B cell (primary cell): ENCODE measurements around the gene IST1. TPM values are rescaled to one million over a fixed set of nuclear protein-coding genes. Genes with fewer than 3 reads are reported as not detected.

Source experiments
- ATAC-seq: fragments of 200-7000 bp; cut with Tn5 transposase; one replicate; pipeline ENCODE4 v1.10.0; 2021; ENCODE audit warnings: low read depth, mild to moderate bottlenecking, moderate number of reproducible peaks, moderate library complexity
- CTCF ChIA-PET: fragments of 350-600 bp; sonication (Branson Sonifier 250); formaldehyde crosslinking; loops from one replicate; lab custom pipeline; 2021; ENCODE audit warnings: antibody characterized with exemption, inconsistent platforms; lab: Charles Lee
- POLR2A ChIA-PET: fragments of 350-600 bp; sonication (Branson Sonifier 250); formaldehyde crosslinking; loops from one replicate; lab custom pipeline; 2021; ENCODE audit warnings: antibody characterized with exemption; lab: Charles Lee
- DNase-seq: peaks from one replicate; pipeline ENCODE4 v3.0.0; 2013
- H2AFZ ChIP-seq: 2 replicates; pipeline ENCODE4 v1.6.1; 2012; ENCODE audit warnings: mild to moderate bottlenecking, low read depth, low read length; ENCODE audit not compliant: insufficient read depth, poor library complexity, severe bottlenecking
- H3K27ac ChIP-seq, 2 donors: 1 replicate in 1 of 2; 2 replicates in 1 of 2; pipeline ENCODE4 v1.5.1; 2012 to 2013; ENCODE audit warnings: low read length in 2 of 2, mild to moderate bottlenecking in 2 of 2, moderate library complexity in 1 of 2
- H3K27me3 ChIP-seq, 4 experiments: fragments of 200-600 bp in 1 of 4; sonication (generic) in 1 of 4; replicated peaks in 1 of 4; 1 replicate in 2 of 4; 2 replicates in 2 of 4; pipeline versions ENCODE4 v1.6.1 to v1.7.0; 2013 to 2016; ENCODE audit warnings: low read length in 3 of 4, mild to moderate bottlenecking in 2 of 4, mixed read lengths in 1 of 4, moderate library complexity in 1 of 4; ENCODE audit not compliant: insufficient read depth in 4 of 4, control insufficient read depth in 3 of 4; ENCODE audit errors: control extremely low read depth in 1 of 4
- H3K36me3 ChIP-seq, 2 experiments: replicated peaks in 1 of 2; 1 replicate in 1 of 2; 2 replicates in 1 of 2; pipeline versions ENCODE4 v1.6.1 to v1.7.1; 2013; ENCODE audit warnings: low read length in 1 of 2; ENCODE audit not compliant: insufficient read depth in 2 of 2, control insufficient read depth in 1 of 2; ENCODE audit errors: control extremely low read depth in 1 of 2, extremely low read depth in 1 of 2
- H3K4me1 ChIP-seq, 2 donors: fragments of 200-600 bp in 1 of 2; sonication (generic) in 1 of 2; 1 replicate in 1 of 2; 2 replicates in 1 of 2; pipeline versions ENCODE4 v1.5.1 to v1.6.1; 2013 to 2017; ENCODE audit warnings: low read length in 2 of 2; ENCODE audit not compliant: control insufficient read depth in 2 of 2, insufficient read depth in 2 of 2
- H3K4me2 ChIP-seq: replicated peaks from 2 replicates; pipeline ENCODE3; 2012; ENCODE audit warnings: mild to moderate bottlenecking, low read depth, low read length; ENCODE audit not compliant: poor library complexity, severe bottlenecking
- H3K4me3 ChIP-seq, 5 experiments: fragments of 200-600 bp in 1 of 5; sonication (generic) in 1 of 5; 1 replicate in 3 of 5; 2 replicates in 2 of 5; pipeline versions ENCODE4 v1.5.1 to v1.7.0; 2011 to 2016; ENCODE audit warnings: low read length in 4 of 5, mild to moderate bottlenecking in 4 of 5, low read depth in 2 of 5, control low read depth in 1 of 5, moderate library complexity in 1 of 5; ENCODE audit not compliant: insufficient read depth in 1 of 5; ENCODE audit errors: control extremely low read depth in 1 of 5, extremely low read depth in 1 of 5
- H3K79me2 ChIP-seq: fragments of 200-600 bp; sonication (generic); one replicate; pipeline ENCODE4 v1.6.0; 2016; ENCODE audit warnings: low read length; ENCODE audit not compliant: control insufficient read depth, insufficient read depth
- H3K9ac ChIP-seq: fragments of 200-600 bp; sonication (generic); 2 replicates; pipeline ENCODE4 v1.6.1; 2017; ENCODE audit warnings: mild to moderate bottlenecking, low read length, moderate library complexity
- H3K9me3 ChIP-seq, 3 donors: one replicate each; pipeline versions ENCODE4 v1.6.1 to v1.7.1; 2013; ENCODE audit warnings: low read length in 2 of 3; ENCODE audit not compliant: control insufficient read depth in 2 of 3, insufficient read depth in 1 of 3; ENCODE audit errors: control extremely low read depth in 1 of 3
- H4K20me1 ChIP-seq: 2 replicates; pipeline ENCODE4 v1.6.0; 2012; ENCODE audit warnings: mild to moderate bottlenecking, low read length; ENCODE audit not compliant: insufficient read depth, control insufficient read depth, poor library complexity, severe bottlenecking
- H3K27ac Mint-ChIP-seq: one replicate; pipeline ENCODE4 v1.8.0; 2021; ENCODE audit warnings: mixed read lengths
- H3K27me3 Mint-ChIP-seq: one replicate; pipeline ENCODE4 v1.8.0; 2021; ENCODE audit warnings: mixed read lengths
- H3K4me1 Mint-ChIP-seq: one replicate; pipeline ENCODE4 v1.8.0; 2021; ENCODE audit warnings: mixed read lengths
- H3K4me3 Mint-ChIP-seq: one replicate; pipeline ENCODE4 v1.8.0; 2021; ENCODE audit warnings: mixed read lengths
- H3K9me3 Mint-ChIP-seq: one replicate; pipeline ENCODE4 v1.8.0; 2022; ENCODE audit warnings: mixed read lengths; ENCODE audit not compliant: insufficient read depth
- CTCF ChIP-seq: fragments of 200-600 bp; IDR thresholded peaks from one replicate; pipeline ENCODE4 v1.8.0; 2022; ENCODE audit warnings: antibody characterized with exemption, mild to moderate bottlenecking
- EZH2 ChIP-seq: IDR thresholded peaks from 2 replicates; pipeline ENCODE4 v1.6.1; 2012; ENCODE audit warnings: borderline replicate concordance, low read depth, mild to moderate bottlenecking, moderate library complexity, low read length; ENCODE audit not compliant: insufficient read depth, poor library complexity, severe bottlenecking
- WGBS: methylation state at CpG from one replicate; pipeline ENCODE4 v1.1.5; 2013; ENCODE audit warnings: missing lambda C conversion rate; ENCODE audit not compliant: insufficient coverage; 5-methylcytosine and 5-hydroxymethylcytosine counted together
- intact Hi-C: fragments of 100-400 bp; cut with micrococcal nuclease; formaldehyde crosslinking; loops from one replicate; pipeline ENCODE4 v1.10.0; 2022
- polyA plus RNA-seq: library from polyadenylated mRNA; depleted of rRNA; stranded (reverse); fragments of >200 nt; gene quantifications from 2 replicates; pipeline ENCODE4 v1.2.3, GENCODE V29; 2012
- total RNA-seq, 2 donors: library from RNA; stranded (reverse); fragments of 120-200 nt in 1 of 2; gene quantifications; 1 replicate in 1 of 2; 2 replicates in 1 of 2; pipeline versions ENCODE4 v1.2.3 to v1.2.4, GENCODE V29; 2013 to 2022

IST1 gene
- total and polyA plus RNA-seq, 2 donors (not counting 1 experiment from before 2014, with no cell fraction given) = 182 to 268 TPM

GRCh38 chr16:71893888-71894228, 1.5 kb upstream of the IST1 start:
- Mint-ChIP-seq H3K27ac (peak overlapping the region; percentile 86), H3K4me3 (peak overlapping the region; percentile 97), H3K4me1 (peaks cover 15% of the 10 kb centered on the region), H3K9me3 (no peaks in the 10 kb centered on the region), H3K27me3 (no peaks in the 10 kb centered on the region)
- intact Hi-C loops = loop anchor here (2.0 kb wide), 3 partner anchors 13 to 169 kb away; partner anchors contain the start of gene PHLPP2
- no peaks in the 10 kb centered on the region for H3K27me3 ChIP-seq
- TF ChIP-seq CTCF (no peak), EZH2 (no peak)
- H3K9ac ChIP-seq = peak overlapping the region; percentile 96
- peaks cover 19% of the 10 kb centered on the region for H4K20me1 ChIP-seq
- CTCF ChIA-PET = interaction anchor here (0.7 to 8.1 kb wide), 4 partner anchors 10 to 109 kb away, joined by 3 to 69 read pairs (median 4); partner anchors contain the start of gene ZNF821
- ATAC-seq (no peak), DNase-seq (no peak)
- H2AFZ ChIP-seq = peak overlapping the region; percentile 83
- peak overlapping the region; percentile 13 to 88 for H3K27ac ChIP-seq
- peaks cover 55% of the 10 kb centered on the region for H3K79me2 ChIP-seq
- WGBS = 50% methylated on average over 2 of the region's 7 CpGs
- H3K4me1 ChIP-seq = peaks cover 12 to 29% of the 10 kb centered on the region in 2 donors
- POLR2A ChIA-PET = interaction anchor here (0.6 to 4.9 kb wide), 6 partner anchors 10 to 85 kb away, joined by 3 to 37 read pairs (median 6); partner anchors contain the start of genes AP1G1 and ZNF821
- H3K36me3 ChIP-seq = no peaks in the 10 kb centered on the region
- peak overlapping the region; percentile 90 for H3K4me2 ChIP-seq
- H3K9me3 ChIP-seq = no peaks in the 10 kb centered on the region
- peak overlapping the region; percentile 93 to 100 (median 99) for H3K4me3 ChIP-seq

GRCh38 chr16:71894229-71894920, 956 bp upstream of the IST1 start:
- Mint-ChIP-seq H3K4me1 (peaks cover 19% of the 10 kb centered on the region), H3K27ac (peak overlapping the region; percentile 98), H3K27me3 (no peaks in the 10 kb centered on the region), H3K9me3 (no peaks in the 10 kb centered on the region), H3K4me3 (peak overlapping the region; percentile 97)
- H3K9me3 ChIP-seq = no peaks in the 10 kb centered on the region
- H3K4me1 ChIP-seq = peaks cover 12 to 32% of the 10 kb centered on the region in 2 donors
- H3K4me3 ChIP-seq = peak overlapping the region; percentile 93 to 100 (median 99)
- CTCF ChIA-PET = interaction anchor here (0.7 to 8.1 kb wide), 4 partner anchors 11 to 109 kb away, joined by 3 to 69 read pairs (median 4); partner anchors contain the start of gene ZNF821
- H3K79me2 ChIP-seq = peaks cover 58% of the 10 kb centered on the region
- H3K4me2 ChIP-seq = peak overlapping the region; percentile 90
- intact Hi-C loops = loop anchor here (2.0 kb wide), 3 partner anchors 14 to 170 kb away; partner anchors contain the start of gene PHLPP2
- H4K20me1 ChIP-seq = peaks cover 24% of the 10 kb centered on the region
- peak; percentile 2 for ATAC-seq
- under 1% methylated on average over 27 of the region's 31 CpGs for WGBS
- no peaks in the 10 kb centered on the region for H3K27me3 ChIP-seq
- H2AFZ ChIP-seq = peak overlapping the region; percentile 83
- H3K36me3 ChIP-seq = no peaks in the 10 kb centered on the region
- peak overlapping the region; percentile 96 for H3K9ac ChIP-seq
- no peak for TF ChIP-seq CTCF
- TF ChIP-seq EZH2 = no peak
- POLR2A ChIA-PET = interaction anchor here (0.6 to 4.9 kb wide), 8 partner anchors 10 to 329 kb away, joined by 3 to 37 read pairs (median 6); partner anchors contain the start of genes AP1G1 and ZNF821
- DNase-seq = peak; percentile 66
- peak overlapping the region; percentile 83 to 88 for H3K27ac ChIP-seq
